Measurements from ENCODE around the gene B9D1.

Gene B9D1, protein sequence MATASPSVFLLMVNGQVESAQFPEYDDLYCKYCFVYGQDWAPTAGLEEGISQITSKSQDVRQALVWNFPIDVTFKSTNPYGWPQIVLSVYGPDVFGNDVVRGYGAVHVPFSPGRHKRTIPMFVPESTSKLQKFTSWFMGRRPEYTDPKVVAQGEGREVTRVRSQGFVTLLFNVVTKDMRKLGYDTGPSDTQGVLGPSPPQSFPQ

DNA sequence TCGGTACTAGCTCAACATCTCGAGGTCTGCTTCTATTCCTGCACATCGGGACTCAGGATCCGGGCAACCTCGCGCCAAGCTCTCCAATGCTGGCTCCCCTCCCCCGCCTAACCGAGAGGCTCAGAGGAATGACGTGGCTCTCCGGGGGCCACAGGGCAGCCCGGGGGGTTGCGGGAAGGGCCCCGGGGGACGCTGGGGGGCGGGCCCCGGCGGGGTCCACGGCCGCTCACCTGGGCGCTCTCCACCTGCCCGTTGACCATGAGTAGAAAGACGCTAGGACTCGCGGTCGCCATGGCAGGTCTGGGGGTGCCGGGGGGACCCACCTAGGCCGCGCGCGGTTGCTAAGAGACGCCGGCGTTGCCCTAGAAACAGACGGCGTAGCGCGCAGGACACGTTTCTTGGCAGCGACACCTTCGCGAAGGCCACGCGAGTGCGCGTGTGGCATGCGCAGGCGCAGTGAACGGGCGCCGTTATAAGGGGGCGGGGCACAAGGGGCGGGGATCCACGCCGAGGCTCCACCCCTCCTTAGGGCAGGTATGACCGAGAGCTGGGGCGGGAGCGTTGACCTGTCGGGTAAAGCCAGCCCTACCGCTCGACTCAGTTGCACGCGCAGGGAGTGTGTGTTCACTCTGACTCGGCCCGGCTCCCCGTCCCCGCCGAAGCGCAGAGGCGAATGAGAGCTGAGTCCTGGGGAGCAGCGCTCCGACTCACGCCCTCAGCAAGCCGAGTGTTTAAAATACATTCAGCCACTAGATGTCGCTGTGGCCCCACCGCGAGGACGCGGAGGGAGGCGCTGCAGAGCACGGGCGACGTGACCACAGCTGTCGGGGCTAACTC is at the start of gene B9D1:
TSS of gene B9D1 (minus strand) at position 447 of the 837 bp plus-strand sequence. CDS start at position 293, 154 bp downstream.
- peak; percentile 84 to 90 (median 87) for DNase-seq (ENCODE audit: low read depth in 4 of 4, low spot score in 1 of 4)

DNA sequence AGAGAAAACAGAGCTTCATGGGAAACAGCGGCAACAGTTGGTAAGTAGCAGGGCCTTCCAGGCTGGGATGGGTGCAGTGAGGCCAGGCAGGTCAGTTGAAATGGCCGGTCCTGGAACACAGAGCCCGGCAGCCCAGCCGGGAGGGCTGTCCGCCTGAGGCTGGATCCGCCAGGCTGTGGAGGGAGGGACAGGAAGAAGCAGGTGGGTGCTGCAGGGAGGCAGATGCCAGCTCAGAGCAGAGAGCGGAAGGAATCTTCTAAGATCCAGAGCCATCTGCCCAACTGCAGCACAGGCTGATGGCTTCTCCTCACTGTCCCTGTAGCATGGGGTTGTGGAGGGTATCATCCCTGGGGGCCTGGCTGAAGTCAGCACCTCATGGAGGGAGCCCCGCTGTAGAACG is 49.1 kb upstream of the B9D1 start:
- DNase-seq (ENCODE audit: low read depth in 4 of 4, low spot score in 1 of 4): no peak

DNA sequence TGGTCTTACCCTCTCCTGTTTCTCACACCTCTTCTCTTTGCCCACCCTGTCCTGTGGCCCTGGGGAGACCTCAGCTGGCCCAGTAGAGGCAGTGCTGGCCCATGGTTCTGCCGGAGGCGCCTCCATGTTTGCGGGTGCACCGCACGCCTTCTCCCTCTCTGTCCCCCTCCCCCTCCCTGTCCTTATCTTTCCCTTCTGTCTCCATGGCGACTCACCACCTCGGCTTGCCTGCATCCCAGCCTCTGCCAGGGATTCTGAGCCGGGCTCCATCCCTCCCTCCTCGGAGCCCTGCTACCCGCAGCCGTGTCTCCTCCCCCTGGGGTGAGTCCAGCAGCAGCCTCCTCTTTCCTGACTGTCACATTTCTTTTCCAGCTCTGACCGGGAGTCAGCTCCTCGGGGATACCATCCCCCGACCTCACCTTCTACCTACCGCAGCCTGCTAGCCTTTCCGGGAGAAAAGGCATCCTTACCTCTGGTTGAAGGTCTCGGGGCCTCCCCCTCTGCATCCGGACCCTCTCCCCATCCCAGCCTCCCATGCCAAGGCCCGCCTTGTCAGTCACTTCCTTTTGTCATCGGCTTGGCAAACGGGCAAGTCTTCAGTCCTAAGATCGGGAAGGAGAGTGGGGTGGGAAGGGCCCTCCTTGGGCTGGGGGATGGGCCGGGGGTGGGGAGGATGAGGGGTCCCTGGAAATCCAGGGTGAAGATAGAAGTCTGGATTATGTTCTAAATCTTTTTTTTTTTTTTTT is 48.5 kb upstream of the B9D1 start, which contains the start of gene RNF112:
TSS of gene RNF112 (plus strand) at position 358 of the 746 bp plus-strand sequence. CDS start at position 535, 177 bp downstream.
- no peak for DNase-seq (ENCODE audit: low read depth in 4 of 4, low spot score in 1 of 4)

DNA sequence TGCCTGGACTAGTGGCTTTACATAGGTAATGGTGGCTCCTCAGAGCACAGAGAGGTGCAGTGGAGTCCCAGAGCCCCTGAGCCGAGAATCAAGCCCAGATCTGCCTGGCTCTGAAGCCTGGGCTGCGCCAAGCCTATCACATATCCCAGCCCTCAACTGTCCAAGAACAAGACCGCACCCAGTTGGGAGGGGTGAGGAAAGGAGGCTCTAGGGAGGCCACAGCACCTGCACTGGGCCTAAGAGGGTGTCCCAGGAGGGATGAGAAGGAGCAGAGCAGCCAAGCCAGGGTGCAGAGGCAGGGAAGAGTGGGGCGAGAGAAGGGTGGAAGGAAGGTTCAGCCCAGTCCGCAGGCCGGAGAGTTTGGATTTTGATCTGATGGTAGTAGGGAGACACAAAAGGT is 47.6 kb upstream of the B9D1 start:
- no peak for DNase-seq (ENCODE audit: low read depth in 4 of 4, low spot score in 1 of 4)

DNA sequence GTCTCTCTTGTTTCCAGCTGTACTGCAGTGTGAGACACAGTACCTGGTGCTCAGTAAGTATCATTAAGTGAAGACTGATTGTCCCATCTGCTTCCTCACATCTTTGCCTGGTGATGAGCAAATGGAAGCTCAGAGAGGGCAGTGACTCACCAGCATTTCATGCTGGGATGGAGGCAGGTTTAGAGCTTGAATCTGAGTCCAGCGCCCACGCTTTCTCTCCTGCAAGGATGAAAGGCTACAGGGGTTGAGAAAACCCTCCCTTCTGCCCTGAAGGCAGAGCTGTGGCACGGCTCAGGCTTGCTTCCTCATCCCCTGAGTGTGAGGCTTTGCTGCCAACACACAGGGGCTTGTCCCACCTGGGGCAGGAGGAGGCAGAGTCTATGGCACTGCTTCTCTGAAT is 47.0 kb upstream of the B9D1 start:
- no peak for DNase-seq (ENCODE audit: low read depth in 4 of 4, low spot score in 1 of 4)

DNA sequence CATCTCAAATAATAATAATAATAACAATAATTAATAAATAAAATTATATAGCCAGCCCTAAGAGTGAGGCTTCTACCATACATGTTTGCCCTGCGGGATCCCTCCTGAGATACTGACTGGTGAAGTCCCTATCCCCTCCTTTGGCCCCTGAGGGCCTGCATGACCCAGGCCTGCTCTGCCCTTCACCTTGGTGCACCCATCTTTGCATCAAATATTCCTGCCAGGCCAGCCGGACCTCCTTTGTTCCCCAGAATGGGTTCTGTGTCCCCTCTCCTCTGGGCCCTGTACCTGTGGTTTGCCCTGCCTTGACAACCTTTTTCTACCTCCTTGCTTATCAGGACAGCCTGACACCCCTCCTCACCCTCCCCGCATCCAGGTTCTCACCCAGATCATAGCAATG is 46.5 kb upstream of the B9D1 start:
- no peak for DNase-seq (ENCODE audit: low read depth in 4 of 4, low spot score in 1 of 4)

DNA sequence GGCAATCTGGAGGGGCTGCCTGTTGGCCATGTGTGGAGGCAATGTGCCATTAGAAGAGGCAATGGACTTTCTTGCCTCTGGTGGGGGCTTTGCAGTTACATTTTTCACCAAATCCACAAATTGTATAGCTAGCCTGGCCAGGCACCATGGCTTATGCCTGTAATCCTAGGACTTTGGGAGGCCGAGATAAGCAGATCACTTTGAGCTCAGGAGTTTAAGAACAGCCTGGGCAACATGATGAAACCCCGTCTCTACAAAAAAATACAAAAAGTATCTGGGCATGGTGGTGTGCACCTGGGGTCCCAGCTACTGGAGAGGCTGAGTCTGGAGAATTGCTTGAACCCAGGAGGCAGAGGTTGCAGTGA is 45.8 kb upstream of the B9D1 start:
- no peak for DNase-seq (ENCODE audit: low read depth in 4 of 4, low spot score in 1 of 4)

DNA sequence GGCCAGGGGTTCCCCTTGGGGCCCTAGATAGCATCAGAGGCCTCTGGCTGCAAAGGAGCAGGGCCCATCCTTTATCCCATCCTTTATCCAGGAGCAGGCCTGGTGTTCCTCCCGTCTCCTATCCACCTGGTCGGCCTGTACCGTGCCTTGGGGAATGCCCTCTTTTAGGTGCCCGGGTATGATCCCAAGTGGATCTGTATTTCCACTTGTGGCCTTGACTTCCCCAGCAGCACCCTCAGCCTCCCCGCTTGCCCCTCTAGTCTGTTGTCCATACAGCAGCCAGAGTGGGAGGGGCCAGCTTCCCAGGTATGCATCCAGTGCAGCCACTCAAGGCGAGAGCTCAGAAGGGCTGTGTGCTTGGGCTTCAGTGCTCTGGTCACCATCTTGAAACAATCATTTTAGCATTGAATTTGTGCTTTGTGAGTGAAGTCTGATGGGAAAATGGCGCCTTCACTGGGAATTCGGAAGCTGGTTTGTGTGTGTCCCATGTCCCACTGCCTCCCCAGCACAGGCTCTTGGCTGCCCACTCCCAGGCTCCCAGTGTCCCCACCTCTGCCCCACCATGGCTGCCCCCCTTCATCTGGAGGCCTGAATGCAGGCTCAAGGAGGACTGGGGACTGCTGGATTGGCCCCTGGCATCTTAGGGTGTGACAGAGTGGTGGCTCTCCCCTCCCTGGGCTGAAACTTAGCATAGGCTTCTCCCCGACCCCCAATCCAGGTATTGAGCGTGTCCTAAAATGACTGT is 45.2 kb upstream of the B9D1 start:
- DNase-seq (ENCODE audit: low read depth in 4 of 4, low spot score in 1 of 4): no peak

DNA sequence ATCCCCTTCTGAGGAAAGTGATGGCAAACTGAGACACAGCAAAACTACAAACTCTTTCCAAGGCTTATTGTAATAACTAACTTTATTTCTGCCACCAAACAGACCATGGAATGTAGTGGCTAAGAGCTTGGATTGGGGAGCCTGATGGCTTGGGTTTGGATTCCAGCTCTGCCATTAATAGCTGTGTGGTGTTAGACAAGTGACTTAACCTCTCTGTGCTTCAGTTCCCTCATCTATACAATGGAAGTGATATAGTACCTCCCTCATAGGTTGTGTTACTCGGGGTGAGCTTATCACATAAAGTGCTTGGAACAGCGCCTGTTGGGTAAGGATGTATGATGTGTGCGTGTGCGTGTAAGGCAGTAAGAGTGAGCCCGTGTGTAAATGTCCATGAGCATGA is 42.6 kb upstream of the B9D1 start:
- DNase-seq (ENCODE audit: low read depth in 4 of 4, low spot score in 1 of 4): no peak

DNA sequence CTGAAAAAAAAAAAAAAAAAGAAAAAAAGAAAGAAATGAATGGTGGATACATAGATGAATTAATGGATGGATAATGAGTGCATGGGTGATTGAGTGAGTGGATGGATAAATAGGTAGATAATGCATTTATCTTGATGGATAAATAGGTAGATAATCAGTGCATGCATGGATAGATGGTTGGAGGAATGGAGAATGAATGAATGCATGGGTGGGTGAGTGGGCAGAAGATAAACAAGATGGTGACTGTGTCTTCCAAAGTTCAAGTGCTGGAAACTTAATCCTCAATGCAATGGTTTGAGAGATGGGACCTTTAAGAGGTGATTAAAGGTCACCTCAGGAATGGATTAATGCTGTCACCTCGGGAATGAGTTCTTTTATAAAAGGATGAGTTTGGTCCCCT is 41.7 kb upstream of the B9D1 start:
- DNase-seq (ENCODE audit: low read depth in 4 of 4, low spot score in 1 of 4): no peak

DNA sequence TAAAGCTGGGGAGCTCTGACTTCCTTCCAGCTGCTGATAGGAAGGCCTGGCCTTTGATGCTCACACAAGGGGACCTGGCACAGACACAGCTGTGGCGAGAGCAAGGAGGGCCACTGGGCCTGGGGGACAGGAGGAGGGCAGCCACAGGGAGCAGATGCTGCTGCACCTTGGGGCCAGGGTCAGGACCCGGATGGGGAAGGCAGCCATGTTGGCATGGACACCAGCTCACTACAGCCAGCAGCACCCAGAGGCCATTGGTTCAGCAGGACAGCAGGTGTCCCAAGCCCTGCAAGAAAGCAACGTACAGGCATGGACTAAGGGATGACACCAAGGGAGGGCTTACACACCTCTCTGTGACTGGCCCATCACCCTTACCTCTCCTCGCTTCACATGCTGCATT is 40.5 kb upstream of the B9D1 start:
- no peak for DNase-seq (ENCODE audit: low read depth in 4 of 4, low spot score in 1 of 4)

DNA sequence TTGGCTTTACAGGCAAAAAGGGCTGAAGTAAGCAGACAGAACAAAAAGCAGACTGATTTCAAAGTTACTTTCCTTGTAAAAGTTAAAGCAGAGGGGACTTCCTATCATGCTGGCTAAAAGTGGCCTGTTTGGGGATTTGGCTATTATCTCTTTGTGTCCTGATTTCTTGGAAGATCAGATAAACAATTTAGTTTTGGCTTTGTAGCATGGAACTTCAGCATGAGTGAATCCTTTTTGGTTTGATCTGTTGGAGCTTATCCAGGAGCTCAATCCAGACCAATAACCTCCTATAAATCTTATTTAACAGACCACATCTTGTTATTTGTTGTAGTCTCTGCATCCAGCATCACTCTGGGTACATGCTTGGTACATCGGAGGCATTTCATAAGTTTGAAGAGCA is 39.6 kb upstream of the B9D1 start:
- DNase-seq (ENCODE audit: low read depth in 4 of 4, low spot score in 1 of 4): no peak

DNA sequence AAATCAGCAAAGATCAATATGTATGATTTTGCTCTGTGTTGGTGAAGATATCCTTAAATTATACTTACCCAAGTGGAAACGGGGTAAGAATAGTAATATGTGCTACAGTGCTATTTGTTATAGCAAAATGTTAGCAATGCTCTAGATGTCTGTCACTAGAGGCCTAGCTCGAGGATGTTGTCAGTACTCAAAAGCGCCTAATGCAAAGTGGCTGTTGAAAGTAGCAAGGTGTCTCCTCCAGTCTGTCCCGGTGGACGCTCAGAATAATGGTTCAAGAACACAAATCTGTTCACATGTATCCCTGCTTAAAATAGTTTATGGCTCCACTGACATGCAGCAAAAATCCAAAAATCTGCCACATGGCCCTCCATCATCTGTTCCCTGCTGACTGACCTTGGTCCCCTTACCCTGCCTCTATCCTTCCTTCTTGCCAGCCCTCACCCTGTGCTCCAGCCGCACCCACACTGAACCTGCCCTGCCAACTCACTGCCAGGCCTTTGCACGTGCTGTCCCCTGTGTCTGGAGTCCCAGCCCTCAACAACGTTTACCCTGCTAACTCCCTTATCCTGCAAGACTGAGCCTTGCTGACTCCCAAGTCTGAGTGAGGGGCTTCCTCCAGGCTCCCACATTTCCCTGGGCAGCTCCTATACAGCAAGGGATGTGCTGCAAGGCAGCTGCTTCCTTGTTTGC is 38.9 kb upstream of the B9D1 start:
- DNase-seq (ENCODE audit: low read depth in 4 of 4, low spot score in 1 of 4): no peak

DNA sequence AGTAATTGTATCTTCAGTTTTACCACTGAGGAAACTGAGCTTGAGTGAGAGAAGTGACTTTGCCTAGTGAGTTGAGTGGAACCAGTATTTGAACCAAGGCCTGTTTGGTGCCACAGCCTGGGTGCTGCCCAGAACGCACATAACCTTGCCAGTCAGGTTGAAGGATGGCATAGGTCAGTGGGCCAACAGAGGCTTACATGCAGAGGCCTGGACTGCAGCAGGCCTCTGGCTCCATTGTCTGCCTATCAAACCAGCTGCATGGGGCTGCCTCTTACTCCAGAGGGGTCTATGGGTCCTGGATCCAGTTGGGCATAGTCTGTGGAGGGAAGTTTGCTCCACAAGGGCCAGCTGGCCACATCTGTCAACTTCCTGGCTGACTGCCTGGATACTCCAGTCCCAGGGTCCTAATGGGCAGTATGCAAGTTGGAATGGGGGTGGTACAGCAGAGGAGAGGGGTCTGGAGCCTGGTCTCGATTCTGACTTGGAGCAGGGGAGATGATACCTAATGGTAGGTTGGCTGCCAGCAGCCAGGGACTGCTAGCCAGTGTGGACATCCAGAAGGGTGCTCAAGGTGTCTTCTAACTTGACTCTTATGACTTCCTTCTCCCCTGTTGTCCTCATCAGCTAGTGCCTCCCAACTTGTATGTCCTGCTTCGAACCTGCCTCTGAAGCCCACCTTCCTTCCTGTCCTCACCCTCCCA is 37.4 kb upstream of the B9D1 start:
- no peak for DNase-seq (ENCODE audit: low read depth in 4 of 4, low spot score in 1 of 4)

DNA sequence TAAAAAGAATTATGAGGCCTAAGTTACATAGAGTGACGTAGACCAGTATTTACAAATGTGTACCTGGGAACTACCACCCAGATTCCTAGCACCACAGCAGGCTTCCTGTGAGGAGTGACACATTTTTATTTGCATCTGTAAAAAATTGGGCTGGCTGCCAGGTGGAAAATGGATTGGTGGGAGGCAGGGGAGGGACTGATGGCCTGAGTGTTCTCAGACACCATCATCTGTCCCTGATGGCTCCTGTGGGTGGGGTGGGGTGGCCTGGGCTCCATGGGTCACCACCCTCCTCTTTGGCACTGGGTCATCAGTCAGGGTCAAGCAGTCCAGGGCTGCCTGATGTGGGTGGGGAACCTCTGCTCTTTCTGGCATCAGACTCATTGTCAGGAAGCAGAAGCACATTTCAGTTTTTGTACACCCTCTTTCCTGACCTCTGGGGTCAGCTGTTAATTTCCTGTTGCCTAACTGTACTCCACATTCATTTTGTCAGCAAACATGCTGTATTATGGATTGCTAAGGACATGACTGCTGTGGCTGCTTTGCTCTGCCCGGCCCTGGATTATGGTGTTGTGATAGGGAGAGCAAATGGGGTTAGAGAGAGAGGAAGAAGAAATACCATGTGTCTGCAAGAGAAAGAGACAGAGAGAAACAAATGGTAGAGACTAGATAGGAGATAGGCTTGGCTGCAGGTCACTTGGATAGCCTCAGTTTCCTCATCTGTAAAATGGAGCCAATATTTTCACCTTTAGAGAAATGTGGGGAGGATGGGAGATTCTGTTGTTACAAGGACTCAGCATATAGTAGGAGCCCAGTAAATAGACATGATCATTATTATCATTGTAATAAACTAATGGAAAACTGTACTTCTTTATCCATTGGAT is 36.0 kb upstream of the B9D1 start:
- DNase-seq (ENCODE audit: low read depth in 4 of 4, low spot score in 1 of 4): no peak

DNA sequence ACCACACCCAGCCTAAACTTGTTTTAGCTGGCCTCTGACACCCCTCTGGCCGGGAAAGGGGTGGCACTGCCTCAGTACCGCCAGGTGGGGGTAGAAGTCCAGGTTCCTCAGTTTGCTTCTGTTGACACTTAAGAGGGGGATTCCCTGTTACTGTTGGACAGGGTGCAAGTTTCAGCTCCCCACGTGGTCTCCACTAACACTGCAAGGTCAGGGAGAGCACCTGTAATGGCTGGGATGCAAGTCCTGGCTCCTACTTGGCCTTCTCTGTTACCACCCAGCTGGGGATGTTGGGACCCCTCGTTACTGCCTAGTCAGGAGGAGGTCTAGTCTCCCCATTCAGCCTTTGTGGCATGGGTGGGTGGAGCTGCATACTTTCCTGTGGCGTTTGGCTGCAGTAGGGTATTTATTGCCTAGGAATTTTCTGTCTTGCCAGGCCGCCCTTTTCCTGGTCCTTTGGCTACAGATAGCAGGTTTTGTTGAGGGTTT is 35.1 kb upstream of the B9D1 start:
- no peak for DNase-seq (ENCODE audit: low read depth in 4 of 4, low spot score in 1 of 4)

DNA sequence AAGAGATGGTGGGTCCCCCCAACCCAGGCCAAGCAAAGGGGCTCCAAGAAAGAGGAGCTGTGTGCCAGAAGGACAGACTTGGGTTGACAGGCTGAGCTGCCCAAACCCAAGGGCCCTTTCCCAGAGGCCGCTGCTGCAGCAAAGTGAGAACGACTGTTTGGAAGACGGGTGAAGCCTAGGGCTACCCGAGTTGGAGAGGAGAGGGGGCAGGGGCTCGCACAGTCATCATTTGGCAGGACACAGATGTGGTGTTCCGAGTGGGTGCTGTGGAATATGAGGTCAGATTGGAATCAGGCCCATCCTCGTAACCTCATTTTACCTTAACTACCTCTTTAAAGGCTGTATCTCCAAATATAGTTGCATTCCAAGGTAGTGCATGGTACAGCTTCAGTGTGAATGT is 29.8 kb upstream of the B9D1 start:
- DNase-seq (ENCODE audit: low read depth in 4 of 4, low spot score in 1 of 4): no peak

DNA sequence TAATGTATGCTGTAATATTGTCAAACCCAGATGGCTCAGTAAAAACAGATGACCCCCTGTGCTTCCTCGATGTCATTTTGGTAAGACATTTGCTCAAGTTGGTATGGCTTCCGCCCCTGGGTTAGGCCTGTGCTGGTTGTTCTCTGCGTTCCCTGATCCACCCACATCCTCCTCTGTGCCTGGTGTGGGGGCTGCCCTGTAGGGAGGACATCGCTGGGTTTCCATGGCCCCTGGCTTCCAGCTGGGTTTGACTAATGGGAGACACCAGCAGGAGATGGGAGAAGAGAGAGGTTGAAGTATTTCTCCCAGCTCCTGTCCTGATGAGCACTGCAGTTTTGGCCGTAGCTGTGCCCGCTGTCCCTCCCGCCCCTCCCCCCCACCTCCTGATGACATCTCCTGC is 28.9 kb upstream of the B9D1 start:
- DNase-seq (ENCODE audit: low read depth in 4 of 4, low spot score in 1 of 4): no peak

DNA sequence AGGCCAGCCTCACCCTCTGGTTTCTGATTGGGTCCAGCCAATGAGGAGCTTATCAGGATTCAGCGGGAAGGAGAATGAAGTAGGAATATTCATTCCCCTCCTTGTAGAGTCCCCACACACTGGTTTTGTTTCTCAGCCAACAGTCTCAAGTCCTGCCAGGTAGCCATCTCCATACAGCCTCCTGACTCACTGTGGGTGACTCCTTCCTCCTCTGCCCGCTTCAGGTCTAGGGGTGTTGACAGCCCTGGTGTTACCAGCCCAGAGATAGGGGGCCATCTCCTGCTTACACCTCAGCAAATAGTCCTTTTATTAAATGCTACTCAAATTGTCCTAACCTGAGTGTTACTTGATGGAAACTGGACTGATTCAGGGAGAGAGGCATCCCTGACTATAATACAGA is 28.4 kb upstream of the B9D1 start:
- DNase-seq (ENCODE audit: low read depth in 4 of 4, low spot score in 1 of 4): no peak

Measured in stimulated activated CD4-positive, alpha-beta T cell treated with anti-CD3 and anti-CD28 coated beads, Interleukin-1b, Interleukin-23, amount 100 ng/mL, for 24 hours (primary cell).